GM06990 (cell line): Measurements from ENCODE around the gene ZBTB46.
"Not testable (repeated sequence)": the region's sequence is repeated elsewhere in the genome, so short reads cannot be mapped to it uniquely, and the experiment has no call there.

Experiments used
- DNase-seq: peaks from one replicate; pipeline ENCODE4 v3.0.0-alpha.2; 2011; ENCODE audit not compliant: insufficient read length; ENCODE audit errors: extremely low read depth
- H3K27me3 ChIP-seq: replicated peaks from 2 replicates; pipeline ENCODE4 v1.6.0; 2011; ENCODE audit warnings: low read length; ENCODE audit not compliant: control insufficient read depth, insufficient read depth
- H3K36me3 ChIP-seq: 2 replicates; pipeline ENCODE4 v1.5.1; 2011; ENCODE audit warnings: low read length; ENCODE audit not compliant: control insufficient read depth, insufficient read depth
- H3K4me3 ChIP-seq: replicated peaks from 2 replicates; pipeline ENCODE4 v1.5.1; 2011; ENCODE audit warnings: low read depth, mild to moderate bottlenecking, control low read depth, low read length
- TF ChIP-seq, protein P1 (sequence below): IDR thresholded peaks from 2 replicates; pipeline ENCODE4 v1.5.1; 2011; ENCODE audit warnings: low read length, control low read depth, mild to moderate bottlenecking, inconsistent platforms; ENCODE audit not compliant: insufficient read depth, poor library complexity, severe bottlenecking

The ZBTB46 gene

DNA sequence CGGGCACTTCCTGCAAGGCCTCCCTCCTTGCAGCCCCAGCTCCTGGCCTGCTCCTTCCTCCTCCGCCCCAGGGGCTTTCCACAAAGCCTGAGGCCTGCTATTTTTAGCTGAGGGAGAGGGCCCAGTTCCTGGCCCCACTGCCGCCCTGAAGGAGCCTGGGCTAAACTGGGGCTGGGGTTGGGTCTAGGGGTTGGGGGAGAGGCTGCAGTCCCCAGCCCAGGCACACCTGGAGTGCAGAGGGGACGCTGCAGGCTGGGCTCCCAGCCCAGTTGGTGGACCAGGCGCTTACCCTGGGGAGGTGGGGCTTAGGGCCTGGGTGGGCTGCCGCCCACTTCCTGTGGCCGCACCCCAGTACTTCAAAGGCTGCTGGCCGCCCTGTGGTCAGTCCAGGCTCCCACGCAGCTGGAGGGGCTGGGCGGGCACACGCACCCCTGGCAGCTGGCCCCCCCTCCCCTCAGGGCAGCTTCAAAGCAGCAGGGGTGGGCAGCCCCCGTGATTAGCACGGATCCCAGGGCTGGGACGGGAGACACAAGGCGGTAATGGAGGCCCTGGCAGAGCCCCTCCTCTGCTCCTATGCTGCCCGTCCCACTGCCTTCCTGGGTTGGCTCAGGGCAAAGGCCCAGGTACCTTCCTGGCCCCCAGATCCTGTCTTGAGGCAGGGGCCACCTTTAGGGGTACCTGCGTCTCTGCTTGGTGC lies 23.2 kb upstream of the ZBTB46 start:
- Histone ChIP-seq H3K27me3 (no peaks in the 10 kb centered on the region), H3K4me3 (no peak overlapping the region; the same call in 1 of the 2 replicates), H3K36me3 (no peaks in the 10 kb centered on the region)
- DNase-seq, result peak; percentile 62
- TF ChIP-seq, protein P1, sequence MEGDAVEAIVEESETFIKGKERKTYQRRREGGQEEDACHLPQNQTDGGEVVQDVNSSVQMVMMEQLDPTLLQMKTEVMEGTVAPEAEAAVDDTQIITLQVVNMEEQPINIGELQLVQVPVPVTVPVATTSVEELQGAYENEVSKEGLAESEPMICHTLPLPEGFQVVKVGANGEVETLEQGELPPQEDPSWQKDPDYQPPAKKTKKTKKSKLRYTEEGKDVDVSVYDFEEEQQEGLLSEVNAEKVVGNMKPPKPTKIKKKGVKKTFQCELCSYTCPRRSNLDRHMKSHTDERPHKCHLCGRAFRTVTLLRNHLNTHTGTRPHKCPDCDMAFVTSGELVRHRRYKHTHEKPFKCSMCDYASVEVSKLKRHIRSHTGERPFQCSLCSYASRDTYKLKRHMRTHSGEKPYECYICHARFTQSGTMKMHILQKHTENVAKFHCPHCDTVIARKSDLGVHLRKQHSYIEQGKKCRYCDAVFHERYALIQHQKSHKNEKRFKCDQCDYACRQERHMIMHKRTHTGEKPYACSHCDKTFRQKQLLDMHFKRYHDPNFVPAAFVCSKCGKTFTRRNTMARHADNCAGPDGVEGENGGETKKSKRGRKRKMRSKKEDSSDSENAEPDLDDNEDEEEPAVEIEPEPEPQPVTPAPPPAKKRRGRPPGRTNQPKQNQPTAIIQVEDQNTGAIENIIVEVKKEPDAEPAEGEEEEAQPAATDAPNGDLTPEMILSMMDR, result no peak

DNA sequence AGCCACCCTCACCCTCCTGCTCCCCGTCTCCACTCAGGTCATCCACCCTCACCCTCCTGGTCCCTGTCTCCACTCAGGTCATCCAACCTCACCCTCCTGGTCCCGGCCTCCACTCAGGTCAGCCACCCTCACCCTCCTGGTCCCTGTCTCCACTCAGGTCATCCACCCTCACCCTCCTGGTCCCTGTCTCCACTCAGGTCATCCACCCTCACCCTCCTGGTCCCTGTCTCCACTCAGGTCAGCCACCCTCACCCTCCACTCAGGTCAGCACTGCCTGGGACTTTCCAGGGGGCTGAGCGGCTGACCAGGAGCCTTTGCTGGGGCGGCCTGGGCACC lies 22.6 kb upstream of the ZBTB46 start:
- H3K27me3 ChIP-seq, H3K36me3 ChIP-seq, DNase-seq, H3K4me3 ChIP-seq: not testable (repeated sequence)

DNA sequence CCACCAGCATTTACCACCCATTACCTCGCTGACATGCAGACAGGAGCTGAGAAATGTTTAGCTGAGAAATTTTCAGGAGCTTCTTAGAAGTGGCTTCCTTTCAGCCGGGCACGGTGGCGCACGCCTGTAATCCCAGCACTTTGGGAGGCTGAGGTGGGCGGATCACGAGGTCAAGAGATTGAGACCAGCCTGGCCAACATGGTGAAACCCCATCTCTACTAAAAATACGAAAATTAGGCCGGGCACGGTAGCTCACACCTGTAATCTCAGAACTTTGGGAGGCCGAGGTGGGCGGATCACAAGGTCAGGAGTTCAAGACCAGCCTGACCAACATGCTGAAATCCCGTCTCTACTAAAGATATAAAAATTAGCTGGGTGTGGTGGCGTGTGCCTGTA lies 20.5 kb upstream of the ZBTB46 start:
- DNase-seq, H3K36me3 ChIP-seq, H3K27me3 ChIP-seq, H3K4me3 ChIP-seq: not testable (repeated sequence)

DNA sequence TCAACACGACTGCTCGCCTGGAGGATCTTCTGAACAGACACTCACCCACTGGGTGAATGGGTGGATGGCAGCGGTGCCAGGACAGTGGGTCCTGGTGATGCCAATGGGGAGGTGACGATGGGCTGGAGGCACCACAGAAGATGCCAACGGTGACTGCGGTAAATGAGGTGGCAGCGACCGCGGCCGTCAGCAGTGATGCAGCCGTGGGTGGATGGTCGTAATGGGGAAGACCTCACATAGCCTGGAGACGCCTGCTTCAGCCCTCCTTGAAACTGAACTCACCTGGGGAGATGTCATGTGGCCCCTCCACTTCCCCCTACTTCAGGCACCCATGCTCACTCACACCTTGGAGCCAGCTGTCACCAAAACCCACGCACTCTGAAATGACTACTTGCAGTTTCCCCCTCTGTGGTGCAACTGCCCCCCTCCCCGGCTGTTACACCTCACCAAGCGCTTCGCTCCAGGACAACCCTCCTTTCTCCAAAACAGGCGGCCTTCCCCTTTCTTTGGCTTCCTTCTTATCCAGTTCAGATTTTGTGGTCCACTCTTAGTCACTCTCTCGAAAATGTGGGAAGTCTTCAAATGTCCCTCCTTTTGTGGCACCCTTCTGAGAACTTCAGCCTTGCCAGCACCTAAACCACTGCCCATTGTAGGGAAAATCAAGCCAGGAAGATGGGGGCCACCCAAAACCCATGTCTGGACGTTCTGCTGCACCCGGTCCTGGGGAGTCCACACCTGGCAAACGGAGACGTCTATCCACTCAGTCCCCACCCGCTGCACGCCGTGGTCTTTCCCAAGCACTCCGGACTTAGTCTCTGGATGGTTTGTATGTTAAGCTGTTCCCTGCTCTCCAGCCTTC lies 19.9 kb upstream of the ZBTB46 start:
- peaks cover 3% of the 10 kb centered on the region for H3K27me3 ChIP-seq

DNA sequence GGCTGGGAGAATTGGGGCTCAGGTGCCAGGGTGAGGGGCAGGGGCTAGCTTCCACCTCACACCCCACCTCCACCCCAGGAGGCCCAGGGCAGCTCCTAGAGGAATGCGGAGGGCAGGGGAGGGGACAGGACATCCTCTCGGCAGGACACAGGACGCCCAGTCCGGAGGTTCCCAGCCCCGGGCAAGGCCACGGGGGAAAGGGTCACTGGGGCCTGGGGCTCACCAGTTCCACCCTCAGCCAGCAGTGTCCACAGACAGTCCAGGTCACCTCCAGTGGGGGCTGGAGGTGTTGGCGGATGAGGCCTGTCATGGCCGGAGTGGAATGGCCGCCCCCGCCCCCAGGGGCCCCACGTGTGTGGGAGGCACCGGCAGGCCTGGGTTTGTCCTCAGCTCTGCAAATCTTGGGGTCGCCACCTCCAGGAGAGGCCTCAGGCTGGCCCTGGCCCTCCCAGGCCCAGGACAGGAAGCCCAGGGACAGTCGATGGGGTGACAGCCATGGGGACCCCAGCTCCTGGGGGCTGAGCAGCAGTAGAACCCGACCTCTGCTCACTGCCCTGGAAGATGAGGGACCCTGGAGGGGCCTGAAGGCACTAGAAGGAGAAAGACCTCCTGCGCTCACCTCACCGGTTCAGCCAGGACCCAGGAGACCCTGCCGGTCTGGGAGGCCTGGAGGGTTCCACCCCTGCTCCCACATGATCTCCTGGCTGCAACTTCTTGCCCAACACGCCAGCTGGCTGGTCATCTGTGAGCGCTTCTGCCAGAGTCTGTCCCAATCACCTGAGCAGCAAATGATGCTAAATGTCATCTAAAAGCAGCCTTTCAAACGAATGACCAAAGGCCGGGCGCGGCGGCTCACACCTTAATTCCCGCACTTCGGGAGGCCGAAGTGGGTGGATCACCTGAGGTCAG lies 17.2 kb upstream of the ZBTB46 start:
- TF ChIP-seq, protein P1, result no peak
- Histone ChIP-seq H3K4me3 (no peak overlapping the region), H3K36me3 (no peaks in the 10 kb centered on the region)

More for the DNA sequence above, 19.9 kb upstream of the ZBTB46 start:
- H3K36me3 ChIP-seq, result no peaks in the 10 kb centered on the region
- H3K4me3 ChIP-seq, result no peak overlapping the region
- TF ChIP-seq, protein P1, result no peak
- DNase-seq, result peak; percentile 76

DNA sequence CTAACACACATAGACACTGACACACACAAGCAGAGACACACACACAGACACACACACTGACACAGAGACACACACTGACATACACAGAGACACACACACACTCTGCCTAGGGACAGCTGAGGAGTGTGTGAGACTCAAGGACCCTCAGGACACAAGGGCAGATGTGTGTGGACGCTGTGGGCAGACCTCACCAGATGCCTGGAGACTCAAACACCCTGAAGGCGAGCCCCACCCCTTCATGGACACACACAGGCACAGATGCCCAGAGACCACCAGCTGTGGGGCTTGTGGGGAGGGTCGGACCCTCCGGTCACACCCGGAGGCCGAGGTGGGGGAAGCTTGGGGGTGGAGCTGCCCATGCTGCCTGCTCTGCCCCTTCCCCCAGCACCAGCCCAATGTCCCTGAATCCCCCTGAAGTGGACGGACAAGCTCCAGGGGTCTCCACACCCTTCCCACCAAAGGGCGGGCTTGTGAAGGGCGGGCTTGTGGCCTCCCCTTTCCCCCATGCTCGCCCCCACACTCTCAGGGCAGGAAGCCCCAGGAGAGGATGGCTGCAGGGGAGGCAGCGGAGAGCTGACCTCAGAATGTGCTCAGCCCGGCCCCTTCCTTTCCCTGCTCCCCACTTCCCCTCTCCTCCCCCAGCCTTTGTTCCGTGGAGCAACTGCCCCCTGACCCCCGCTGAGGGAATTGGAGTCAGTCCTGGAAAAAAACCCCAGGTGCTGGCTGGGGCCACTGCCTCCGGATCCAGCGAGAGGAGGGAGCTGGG lies 16.4 kb upstream of the ZBTB46 start:
- no peaks in the 10 kb centered on the region for H3K36me3 ChIP-seq
- no peak overlapping the region for H3K4me3 ChIP-seq
- peaks cover 4% of the 10 kb centered on the region for H3K27me3 ChIP-seq
- TF ChIP-seq, protein P1, result no peak
- no peak for DNase-seq

More for the DNA sequence above, 17.2 kb upstream of the ZBTB46 start:
- DNase-seq, result no peak
- peaks cover 4% of the 10 kb centered on the region for H3K27me3 ChIP-seq
